Mucosa of gallbladder (tissue), 1 donor: ENCODE measurements around the gene SNX27. TPM values are rescaled to one million over a fixed set of nuclear protein-coding genes. Genes with fewer than 3 reads are reported as not detected.
"Not testable (repeated sequence)": the region's sequence is repeated elsewhere in the genome, so short reads cannot be mapped to it uniquely, and the experiment has no call there.

Experiments
- DNase-seq: peaks from one replicate; pipeline ENCODE4 v3.0.0-alpha.2; 2020; ENCODE audit warnings: low spot score
- total RNA-seq: library from RNA; stranded (reverse); gene quantifications from one replicate; pipeline ENCODE4 v1.2.1, GENCODE V29; 2021
- donor health status: DM: no; HTN: no; CAD: no.

Gene SNX27
- total RNA-seq, 1 donor from 2014 or later, result 58.3 TPM

- DNase-seq, result no peak
Observed at GRCh38 chr1:151639466-151639865, 27.6 kb downstream of the SNX27 start.

DNA sequence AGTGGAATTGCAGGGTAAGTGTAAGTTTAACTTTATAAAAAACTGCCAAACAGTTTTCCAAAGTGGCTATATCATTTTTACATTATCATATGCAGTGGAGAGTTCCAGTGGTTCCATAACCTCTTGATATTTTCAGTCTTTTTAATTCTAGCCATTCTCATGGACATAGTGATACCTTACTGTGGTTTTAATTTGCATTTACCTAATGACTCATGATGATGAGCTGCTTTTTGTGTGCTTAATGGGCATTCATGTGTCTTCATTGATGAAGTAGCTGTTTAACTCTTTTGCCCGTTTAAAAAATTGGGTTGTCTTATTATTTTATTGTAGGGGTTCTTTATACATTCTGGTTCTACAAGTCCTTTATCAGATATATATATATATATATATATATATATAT, 29.4 kb downstream of the SNX27 start:
- no peak for DNase-seq

GRCh38 chr1:151643085-151643484, 31.2 kb downstream of the SNX27 start:
- DNase-seq, result not testable (repeated sequence)

DNA sequence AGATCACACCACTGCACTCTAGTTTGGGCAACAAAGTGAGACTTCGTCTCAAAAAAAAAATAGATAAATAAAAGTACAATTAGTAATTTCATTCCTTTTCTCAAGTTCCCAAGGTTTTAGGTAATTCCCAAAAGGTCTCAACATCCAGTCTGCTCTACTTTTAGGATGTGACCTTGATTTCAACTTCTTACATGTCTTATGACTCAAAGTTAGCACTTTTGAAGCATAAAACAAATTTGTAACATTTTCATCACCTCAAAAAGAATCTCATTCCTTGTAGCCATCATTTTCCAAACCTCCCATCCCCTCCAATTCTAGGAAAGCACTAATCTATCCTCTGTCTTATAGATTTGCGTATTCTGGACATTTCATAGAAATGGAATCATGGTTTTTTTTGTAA, 32.2 kb downstream of the SNX27 start:
- DNase-seq, result no peak

DNA sequence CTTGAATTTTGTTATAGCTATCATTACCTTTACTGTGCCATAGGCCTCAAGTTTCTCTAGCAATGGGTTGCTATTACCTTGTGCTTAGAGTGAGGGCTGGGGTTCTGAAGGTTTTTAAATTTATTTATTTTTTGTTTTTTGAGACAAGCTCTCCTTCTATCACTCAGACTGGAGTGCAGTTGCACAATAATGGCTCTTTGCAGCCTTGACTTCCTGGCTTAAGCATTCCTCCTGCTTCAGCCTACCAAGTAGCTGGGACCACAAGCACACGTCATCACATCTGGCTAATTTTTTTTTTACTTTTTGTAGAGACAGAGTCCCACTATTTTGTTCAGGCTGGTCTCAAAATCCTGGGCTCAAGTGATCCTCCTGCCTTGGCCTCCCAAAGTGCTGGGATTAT, 41.5 kb downstream of the SNX27 start:
- no peak for DNase-seq

DNA sequence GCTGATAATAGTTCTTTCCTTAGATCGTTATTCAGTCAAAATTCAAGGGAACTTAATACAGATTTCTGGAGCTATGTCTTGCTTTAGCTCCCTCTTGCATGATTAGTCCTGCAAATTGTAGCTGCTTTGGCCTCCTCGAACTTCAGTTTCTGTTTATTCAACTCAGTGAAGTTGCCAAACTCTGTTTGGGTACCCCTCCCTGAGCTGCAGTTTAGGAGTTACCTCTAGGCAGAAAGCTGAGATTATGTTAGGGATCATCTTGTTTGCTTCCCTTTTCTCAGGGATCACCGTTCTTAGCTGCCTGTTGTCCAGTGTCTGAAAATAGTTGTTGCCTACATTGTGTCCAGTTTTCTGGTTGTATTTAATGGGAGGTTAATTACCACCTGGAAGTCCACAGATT, 43.5 kb downstream of the SNX27 start:
- no peak for DNase-seq

- no peak for DNase-seq
Observed at GRCh38 chr1:151661751-151662150, 49.9 kb downstream of the SNX27 start.

GRCh38 chr1:151668090-151668489, 56.2 kb downstream of the SNX27 start:
- no peak for DNase-seq

GRCh38 chr1:151670036-151670675, 58.3 kb downstream of the SNX27 start:
- not testable (repeated sequence) for DNase-seq

- no peak for DNase-seq
Observed at GRCh38 chr1:151673407-151673806, 61.6 kb downstream of the SNX27 start.

GRCh38 chr1:151680391-151680790, 68.5 kb downstream of the SNX27 start:
- DNase-seq, result no peak

- no peak for DNase-seq
Observed at GRCh38 chr1:151680826-151681225, 69.0 kb downstream of the SNX27 start.

GRCh38 chr1:151681923-151682322, 70.1 kb downstream of the SNX27 start:
- no peak for DNase-seq

DNA sequence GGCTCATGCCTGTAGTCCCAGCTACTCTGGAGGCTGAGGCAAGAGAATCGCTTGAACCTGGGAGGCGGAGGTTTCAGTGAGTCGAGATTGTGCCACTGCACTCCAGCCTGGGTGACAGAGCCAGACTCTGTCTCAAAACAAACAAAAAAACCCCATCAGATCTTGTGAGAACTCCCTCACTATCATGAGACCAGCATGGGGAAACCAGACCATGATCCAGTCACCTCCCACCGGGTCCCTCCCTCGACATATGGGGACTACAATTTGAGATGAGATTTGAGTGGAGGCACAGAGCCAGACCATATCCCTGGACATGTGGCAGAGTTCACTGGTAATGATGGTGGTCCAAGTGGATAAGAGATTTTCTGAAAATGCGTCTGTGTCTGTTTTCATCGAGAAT, 71.1 kb downstream of the SNX27 start:
- not testable (repeated sequence) for DNase-seq

DNA sequence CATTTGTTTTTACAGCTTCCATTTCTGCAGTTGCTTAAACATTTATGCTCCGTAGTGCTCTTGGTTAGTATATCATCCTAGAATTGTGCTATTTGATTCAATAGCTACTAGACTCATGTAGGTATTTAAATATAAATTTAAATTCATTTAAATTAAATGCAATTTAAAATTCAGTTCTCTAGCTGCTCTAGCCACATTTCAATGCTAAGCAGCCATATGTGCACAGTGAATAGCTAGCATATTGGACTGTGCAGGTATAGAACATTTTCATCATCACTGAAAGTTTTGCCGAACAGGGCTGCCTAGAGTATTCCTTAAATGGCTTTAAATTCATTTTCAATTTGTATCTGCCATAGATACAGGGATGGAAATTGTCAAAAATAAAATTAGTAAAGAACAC, 72.3 kb downstream of the SNX27 start:
- DNase-seq, result no peak

DNA sequence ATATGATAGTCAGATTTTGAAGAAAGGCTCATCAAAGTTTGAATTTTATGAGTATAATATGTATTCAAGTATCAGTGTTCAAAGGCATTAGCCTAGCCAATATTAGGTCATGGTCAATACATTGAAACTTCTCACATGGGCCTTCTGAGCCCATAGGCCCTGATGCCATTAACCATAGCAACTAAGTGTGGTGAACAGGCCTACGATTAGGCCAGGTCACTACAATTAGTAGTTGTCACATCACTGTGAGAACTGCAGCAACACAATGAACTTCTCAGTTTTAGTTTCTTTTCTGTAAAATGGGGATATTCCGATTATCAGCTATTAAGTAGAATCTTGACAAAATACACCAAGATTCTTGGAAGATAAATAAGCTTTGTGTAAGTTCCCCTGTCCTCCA, 74.7 kb downstream of the SNX27 start:
- no peak for DNase-seq

DNA sequence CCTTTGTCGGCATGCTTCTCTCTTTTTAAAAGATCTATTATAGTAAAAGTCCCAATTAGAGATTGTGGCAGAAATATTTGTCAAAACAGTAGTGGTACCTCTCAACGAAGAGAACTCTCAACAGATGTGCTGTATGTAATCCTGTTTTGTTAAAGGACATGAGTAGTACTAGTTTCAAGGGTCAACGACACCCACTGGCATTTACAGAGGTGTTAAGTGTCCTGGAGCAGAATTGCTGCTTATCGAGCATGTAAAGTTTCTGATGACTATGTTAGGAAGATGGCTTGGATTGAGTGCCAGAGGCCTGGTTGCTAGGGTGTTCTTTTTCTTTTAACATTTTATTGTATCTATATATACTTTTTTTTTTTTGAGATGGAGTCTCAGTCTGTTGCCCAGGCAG, 77.6 kb downstream of the SNX27 start:
- no peak for DNase-seq

- DNase-seq, result no peak
Observed at GRCh38 chr1:151692226-151692625, 80.4 kb downstream of the SNX27 start.

DNA sequence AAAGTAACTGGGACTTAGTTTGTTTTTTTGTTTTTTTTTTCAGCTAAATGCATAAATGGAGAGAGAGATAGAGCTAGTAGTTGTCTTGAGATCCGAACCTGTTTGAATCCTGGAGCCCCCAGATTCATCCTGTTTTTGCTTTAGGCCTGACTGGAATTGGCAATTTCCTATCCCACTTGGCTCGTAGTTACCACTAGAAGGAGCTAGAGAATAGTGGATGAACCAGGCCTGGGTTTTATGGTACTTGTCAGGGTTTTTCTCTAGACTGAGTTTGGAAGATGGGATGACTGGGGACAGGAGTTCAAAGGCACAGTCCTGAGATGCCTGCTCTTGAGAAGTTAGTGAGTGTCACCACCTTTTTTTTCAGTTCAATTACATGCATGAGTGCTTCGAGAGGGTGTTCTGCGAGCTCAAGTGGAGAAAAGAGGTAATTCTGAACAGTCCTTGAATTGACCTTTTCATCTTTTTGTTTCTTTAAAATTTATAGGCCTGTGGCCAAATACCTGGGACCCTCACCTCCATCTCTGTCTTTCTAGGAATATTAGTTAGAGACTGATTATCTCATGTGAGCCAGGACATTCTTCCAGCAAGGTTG, 81.3 kb downstream of the SNX27 start:
- no peak for DNase-seq

GRCh38 chr1:151701515-151701914, 89.7 kb downstream of the SNX27 start:
- DNase-seq, result no peak

DNA sequence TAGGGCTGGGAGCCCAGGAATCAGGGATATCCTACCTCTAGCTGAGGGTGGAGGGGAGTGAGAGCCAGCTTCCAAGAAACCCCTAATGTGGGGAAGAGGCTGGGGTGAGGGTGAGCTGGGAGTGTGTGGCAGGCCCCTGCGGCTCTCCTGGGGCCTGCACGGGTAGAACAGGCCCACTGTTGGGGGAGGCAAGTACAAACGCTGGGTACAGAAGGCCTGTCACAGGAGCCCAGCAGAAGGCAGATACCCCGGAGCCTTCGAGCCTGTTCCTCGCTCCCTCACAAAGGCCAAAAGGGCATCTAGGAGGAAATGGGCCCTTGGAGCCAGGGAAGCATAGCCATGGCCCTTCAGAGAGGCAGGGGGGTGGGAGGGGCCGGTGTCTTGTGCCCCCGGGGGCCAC, 91.1 kb downstream of the SNX27 start:
- no peak for DNase-seq

DNA sequence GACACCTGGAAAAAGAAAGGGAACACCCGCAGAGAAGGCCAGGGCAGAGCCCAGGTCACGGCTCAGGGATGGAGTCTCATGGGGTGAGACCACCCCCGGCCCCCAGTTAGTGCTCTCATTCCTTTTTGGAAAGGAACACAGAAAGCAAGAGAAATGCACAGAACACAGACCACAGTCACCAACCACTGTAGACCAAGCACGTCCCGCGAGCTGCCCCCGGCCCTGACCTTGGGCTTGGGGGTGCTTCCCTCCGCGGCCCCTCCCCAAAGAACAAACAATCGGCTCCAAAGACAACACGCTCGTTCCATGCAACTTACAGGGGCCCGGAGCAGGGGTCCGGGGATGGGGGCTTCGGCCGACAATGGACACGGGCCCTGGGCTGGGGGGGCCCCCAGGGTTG, 92.0 kb downstream of the SNX27 start:
- DNase-seq, result no peak

- DNase-seq, result no peak
Observed at GRCh38 chr1:151704246-151704645, 92.4 kb downstream of the SNX27 start.

DNA sequence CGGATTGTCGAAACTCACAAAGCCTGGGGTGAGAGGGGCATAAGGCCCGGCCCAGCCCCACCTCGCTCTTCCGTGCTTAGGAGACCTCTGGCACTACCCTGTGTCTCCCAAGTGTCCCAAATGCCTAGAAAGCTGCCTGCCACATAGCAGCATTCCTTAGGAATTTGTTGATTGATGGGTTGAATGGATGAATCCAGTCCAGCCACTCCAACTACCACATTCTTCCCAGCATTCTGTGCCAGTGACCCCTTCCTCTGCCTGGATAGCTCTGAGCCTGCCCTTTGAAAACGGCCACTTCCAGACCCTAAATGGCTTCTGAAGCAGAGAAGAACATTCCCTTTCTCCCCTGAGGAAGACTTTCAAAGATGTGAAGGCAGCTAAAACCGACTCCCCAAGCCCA, 93.3 kb downstream of the SNX27 start:
- DNase-seq, result no peak
